GM15510 (cell line): ENCODE data around the gene GCHFR.

Experiments
- POLR2A ChIP-seq: IDR thresholded peaks from 3 replicates; pipeline ENCODE4 v1.6.1; 2011; ENCODE audit warnings: borderline replicate concordance; ENCODE audit not compliant: insufficient read length; ENCODE audit errors: extremely low read depth

Gene GCHFR

DNA sequence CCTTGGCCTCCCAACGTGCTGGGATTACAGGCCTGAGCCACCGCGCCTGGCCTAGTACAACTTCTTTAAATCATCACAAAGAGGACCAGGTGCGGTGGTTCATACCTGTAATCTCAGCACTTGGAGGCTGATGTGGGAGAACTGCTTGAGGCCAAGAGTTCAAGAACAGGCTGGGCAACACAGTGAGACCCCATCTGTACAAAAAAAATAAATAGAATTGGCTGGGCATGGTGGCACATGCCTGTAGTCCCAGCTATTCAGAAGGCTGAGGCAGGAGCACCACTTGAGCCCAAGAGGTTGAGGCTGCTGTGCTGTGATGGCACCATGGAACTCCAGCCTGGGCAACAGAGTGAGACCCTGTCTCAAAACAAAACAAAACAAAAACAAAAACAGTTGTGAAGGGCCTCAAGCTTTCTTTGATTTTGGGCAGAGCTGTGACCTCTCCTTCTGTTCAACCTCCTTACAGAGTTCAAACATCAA lies 14.7 kb upstream of the GCHFR start:
- no peak for TF ChIP-seq POLR2A

DNA sequence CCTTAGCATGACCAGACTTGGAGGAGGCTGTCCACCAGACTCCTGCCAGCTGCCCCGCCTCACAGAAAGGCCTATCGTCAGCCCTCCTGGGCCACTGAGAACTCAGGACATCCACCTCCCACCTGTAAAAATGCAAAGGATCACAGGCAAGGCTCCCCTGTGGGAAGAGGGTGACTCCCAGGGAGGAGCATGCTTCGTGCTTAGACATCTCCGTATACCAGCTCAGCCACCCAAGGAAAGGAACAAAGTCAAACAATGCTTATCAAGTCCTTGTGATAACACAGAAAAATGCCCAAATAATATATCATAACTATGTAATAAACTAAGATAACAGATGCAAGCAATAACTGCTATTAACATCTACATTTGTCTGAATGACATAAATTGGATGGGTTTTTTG lies 13.0 kb upstream of the GCHFR start:
- no peak for TF ChIP-seq POLR2A

DNA sequence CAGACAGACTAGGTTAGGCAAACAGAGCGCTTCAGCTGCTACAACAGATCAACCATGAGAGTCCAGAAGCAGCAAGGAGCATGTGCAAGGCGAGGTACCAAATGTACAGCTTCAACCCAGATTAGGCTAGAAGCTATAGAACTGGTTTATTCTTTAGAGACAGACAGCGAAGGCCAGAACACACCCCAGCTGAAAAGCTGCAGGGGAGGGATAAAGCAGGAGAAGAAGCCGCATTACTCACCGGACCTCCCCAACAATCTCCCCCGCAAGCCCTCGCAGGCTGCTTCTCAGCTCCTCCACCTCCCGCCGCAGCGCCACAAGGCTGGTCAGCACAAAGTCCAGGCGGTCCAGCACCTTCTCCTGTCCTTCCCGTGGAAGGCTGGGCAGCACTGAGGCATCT lies 12.1 kb upstream of the GCHFR start:
- TF ChIP-seq POLR2A, result no peak

DNA sequence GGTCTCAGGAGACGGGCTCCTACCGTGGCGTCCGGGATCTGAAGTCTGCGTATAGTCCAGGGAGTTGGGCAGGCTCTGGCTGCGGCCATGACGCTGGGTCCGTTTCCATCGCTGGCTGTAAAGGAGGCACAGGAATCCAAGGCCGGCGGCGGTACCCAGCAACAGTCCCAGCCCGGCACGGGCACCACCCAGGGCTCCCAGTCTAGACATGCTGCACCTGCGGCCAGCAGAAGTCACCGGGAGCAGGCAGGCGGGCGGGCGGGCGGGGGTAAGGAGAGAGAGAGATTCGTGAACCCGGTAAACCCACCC lies 9.3 kb upstream of the GCHFR start:
- no peak for TF ChIP-seq POLR2A

DNA sequence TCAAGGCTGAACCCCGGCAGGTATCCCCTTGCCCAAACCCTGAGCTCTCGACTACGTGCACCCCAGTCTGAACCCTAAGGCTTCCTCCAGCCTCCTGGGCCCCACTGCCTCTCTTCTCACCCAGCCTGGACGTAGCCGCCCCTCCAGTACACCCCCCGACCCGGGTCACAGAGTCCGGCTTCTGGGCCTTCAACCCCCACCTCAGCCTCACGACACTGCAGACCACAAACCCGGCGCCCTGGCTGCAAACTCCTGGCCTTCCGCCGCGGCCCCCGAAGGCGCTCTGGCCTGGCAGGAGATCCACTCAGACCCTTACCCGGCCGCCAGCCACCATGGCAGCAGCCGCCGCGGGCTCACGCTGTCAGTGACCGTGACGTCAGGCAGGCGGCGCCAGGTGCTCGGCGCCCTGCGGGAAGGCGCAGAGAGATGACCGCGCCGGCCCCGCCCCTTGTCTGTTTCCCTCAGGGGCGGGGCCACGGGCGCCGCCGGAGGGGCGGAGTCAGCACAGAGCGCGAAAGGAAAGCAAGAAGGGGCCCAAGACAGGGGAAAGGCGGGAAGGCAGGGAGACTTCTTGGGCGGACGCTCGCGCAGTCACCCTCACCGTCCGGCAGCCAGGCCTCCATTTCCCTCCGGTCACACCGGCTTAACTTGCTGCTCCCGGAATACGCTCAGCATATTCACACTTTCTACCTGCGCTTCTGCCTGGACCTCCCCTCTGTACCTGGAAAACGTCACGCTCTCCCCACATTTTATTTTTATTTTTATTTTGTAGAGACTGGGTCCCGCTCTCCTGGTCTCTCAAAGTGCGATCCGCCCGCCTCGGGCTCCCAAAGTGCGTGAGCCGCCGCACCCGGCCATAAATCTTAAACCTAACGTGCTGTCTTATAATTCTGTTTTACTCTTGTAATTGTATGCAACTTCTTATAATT lies 8.7 kb upstream of the GCHFR start, which contains the start of gene RMDN3:
TSS of gene RMDN3 (minus strand) at position 372 of the 929 bp plus-strand sequence. CDS start 471 bp downstream, outside the sequence.
- peak; percentile 83 for TF ChIP-seq POLR2A

DNA sequence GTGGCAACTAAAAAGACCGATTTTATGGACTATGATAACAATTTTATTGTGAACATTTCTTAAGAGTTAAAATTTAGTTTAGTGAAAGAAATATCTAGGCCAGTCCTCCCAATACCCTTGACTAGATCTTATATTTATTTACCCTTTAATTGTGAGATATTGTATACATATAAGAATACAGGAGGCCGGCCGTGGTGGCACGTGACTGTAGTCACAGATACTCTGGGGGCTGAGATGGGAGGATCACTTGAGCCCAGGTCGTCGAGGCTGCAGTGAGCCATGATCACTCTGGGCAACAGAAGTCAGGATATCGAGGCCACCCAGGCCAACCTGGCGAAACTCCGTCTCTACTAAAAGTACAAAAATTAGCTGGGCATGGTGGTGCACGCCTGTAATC lies 8.1 kb upstream of the GCHFR start:
- TF ChIP-seq POLR2A, result no peak

DNA sequence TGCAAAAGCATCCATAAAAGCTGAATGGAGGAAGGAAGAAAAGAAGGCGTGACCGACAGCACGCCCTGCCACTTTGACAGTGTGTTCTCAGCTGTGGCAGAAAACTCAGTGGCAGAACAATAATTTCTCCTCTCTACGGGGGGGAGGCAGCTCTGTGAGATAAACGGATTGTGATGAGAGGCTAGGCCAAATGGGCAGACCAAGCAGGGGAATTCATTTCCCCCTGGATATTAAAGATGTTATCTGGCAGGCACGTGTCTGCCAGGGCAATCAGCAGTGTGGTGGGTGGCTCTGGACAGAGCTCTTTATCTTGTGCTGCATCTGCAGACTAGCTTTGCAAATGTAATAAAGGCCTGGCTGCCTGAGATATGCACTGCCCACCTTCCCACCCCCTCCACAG lies 6.9 kb upstream of the GCHFR start:
- no peak for TF ChIP-seq POLR2A

DNA sequence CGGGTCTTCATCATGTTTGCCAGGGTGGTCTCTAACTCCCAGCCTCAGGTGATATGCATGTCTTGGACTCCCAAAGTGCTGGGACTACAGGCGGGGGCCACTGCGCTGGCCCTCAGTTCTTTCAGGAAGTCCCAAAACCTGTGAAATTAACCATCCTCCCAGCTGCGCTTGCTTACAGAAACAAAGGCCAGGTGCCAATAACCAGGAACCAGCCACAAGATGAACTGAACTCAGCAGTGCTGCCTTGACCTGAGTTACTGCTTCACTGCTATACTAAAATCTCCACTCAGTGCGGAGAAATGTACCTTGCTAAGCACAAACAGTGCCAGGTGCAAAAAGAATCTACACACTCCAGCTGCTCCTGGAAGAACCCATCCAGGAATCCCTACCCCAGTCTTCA lies 3.9 kb upstream of the GCHFR start:
- TF ChIP-seq POLR2A, result no peak

DNA sequence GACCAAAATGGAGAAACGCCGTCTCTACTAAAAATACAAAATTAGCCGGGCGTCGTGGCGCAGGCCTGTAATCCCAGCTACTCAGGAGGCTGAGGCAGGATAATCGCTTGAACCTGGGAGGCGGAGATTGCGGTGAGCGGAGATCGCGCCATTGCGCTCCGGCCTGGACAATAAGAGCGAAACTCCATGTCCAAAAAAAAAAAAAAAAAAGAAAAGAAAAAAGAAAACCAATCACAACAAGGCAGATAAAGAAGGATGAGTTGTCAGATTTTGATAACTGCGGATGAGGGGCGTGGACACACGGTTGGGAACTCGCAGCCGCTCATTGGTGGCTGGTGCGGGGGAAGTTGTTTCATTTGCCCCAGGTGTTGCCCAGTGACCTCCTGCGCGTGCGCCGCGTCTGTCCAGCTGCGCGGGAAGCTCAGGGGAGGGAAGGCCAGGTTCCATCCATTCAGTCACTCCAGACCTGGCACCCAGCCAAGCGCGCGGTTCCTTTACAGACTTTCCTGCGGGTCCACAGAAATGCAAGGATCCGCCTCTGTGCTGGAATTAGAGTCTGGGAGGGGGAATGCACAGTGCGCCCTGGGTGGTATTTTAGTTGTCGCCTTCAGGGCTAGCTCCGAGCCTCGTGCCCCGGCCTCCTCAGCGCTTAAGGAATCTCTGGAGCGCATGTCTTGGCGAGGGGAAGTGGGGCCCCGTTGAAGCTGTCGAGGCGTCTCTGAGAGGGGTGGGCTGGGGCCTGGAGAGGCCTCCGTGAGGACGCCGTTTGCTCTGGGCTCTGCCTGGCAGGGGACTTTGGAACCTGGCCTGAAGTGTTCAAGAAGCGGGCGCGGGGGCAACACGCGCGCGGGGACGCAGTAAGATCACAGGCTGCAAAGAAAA lies 708 bp upstream of the GCHFR start:
- no peak for TF ChIP-seq POLR2A

DNA sequence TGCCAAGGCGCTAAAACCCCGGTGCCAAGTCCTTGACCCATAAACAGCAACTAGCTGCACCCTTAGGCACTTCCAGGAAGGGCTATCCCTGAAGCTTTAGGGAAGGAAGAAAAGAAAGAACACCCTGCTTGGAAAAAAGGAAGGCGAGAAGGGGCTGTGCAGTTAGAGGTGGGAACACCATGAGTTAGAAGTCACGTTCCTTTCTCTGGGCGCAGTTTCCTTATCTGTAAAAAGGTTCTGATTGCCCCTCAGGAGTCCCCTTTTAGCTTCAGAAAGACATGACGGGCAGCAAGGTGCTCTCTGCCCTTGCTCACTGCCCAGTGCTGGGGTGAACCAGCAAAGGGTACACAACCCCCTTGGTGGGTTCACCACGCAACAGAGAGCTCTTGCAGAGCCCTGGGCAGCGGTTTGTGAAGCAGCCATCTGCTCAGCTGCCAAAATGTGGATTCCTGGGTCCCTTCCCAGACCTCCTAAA lies 798 bp downstream of the GCHFR start:
- no peak for TF ChIP-seq POLR2A

DNA sequence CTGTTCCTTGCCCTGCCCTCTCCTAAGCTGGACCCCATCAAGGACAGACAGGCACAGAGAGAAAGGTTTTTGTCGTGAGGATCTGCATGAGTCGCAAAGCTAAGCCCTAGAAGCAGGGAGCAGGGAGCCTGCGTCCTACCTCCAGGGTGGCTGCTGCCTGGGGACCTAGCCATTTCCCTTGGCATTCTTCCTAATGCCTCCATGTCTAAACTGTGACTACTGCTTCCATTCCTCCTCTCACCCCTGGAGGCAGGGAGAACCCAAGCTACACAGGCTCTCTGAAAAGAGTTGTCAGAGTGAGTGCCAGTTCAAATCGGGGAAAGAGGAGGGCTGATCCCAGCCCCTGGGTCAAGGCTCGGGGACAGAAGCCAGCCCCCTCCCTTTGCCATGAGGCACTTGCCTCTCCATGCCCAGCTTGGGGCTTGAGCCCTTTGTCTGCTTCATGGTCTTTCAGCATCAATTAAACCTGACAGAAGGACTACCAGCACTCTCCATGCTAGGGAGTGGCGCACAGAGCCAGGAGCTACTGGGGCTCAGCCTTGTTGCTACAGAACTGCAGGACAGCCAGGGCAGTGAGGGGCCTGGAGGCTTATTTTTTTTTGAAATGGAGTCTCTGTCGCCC lies 2.4 kb downstream of the GCHFR start:
- TF ChIP-seq POLR2A, result no peak

DNA sequence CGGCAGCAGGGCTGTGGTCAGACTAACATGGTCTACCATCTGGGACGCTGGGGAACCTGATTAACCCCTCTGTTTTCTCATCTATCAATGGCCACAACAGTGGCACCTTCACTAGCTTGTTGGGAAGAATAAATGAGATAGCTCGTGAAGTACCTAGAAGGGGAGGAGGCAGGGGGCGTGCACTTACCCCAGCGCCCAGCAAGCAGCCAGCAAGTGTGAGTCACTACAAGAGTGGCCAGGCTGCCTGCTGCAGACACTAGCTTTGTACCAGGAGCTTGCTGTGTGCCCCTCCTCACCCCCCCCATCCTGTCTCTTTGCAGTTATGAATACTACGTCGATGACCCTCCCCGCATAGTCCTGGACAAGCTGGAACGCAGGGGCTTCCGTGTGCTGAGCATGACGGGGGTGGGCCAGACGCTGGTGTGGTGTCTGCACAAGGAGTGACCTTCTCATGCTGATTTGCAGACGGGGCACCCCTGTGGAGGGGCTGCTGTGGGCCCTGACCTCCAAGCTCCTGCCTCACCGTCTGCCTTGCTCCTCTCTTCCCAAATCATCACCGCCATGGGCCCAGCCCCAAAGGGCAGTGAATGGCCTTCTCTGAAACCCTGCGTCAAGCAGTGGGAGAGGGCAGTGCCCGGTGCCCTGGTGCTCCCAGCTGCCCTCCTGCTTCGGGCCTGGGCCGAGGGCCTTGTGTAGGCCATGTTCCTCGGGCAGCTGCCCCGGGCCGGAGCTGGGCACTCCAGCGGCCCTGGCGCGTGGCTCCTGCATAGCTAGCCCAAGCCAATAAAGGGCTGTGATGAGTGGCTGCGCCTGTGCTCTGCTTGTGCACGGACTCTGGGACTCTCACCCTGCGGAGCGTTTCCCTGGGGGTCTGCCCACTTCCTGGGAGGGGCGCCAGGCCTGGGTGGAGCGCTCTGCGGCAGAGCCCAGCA lies 3.3 kb downstream of the GCHFR start:
- TF ChIP-seq POLR2A, result no peak

DNA sequence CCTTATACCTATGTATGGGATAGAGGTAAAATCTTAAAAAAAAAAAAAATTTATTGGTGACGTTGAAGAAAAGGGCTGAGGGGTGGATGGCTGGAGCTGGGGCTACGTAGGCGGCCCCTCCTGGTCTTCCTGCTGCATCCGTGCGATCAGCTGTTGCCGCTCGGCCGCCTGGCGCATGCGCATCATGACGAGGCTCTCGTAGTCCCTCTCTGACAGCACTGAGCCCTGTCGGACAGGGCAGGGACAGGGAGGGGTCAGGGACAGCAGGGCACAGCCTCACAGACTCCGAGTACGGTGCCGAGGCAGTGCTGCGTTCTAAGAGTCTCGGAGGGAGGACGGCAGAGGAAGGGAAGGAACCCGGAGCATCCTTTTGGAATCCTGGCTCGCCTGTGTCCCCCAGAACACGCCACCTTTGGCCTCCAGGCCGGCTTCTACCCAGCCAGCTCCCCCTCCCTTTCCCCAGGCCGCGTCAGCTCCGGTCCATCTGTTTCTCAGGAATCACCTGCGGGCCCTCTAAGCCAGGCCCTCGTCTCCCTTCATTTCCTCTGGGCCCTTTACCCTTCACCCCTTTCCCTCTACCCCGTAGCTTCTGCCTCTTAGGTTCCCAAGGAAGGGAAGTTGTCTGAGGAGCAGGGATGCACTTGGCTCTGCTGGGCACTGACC lies 4.1 kb downstream of the GCHFR start:
- TF ChIP-seq POLR2A, result no peak
